Central memory CD8-positive, alpha-beta T cell (primary cell): ENCODE measurements around the gene PDE4B.

Experiments used
- ATAC-seq: fragments of 150-1000 bp; cut with Tn5 transposase; replicated peaks from 2 replicates; pipeline ENCODE4 v1.10.0; 2022; ENCODE audit warnings: mild to moderate bottlenecking, moderate FRiP score, moderate number of reproducible peaks; ENCODE audit not compliant: poor library complexity, severe bottlenecking; ENCODE audit errors: extremely low read depth
- DNase-seq, 2 donors: peaks; one replicate each; pipeline ENCODE4 v3.0.0; 2021; ENCODE audit warnings: low spot score in 2 of 2
- H3K27ac Mint-ChIP-seq: one replicate; pipeline ENCODE4 v1.8.0; 2022; ENCODE audit warnings: low read depth, mild to moderate bottlenecking, moderate library complexity, mixed read lengths
- H3K27me3 Mint-ChIP-seq: one replicate; pipeline ENCODE4 v1.8.0; 2022; ENCODE audit warnings: mixed read lengths
- H3K36me3 Mint-ChIP-seq: one replicate; pipeline ENCODE4 v1.8.0; 2022; ENCODE audit warnings: mild to moderate bottlenecking, moderate library complexity, mixed read lengths; ENCODE audit not compliant: insufficient read depth
- H3K4me1 Mint-ChIP-seq: one replicate; pipeline ENCODE4 v1.8.0; 2022; ENCODE audit warnings: mixed read lengths
- H3K4me3 Mint-ChIP-seq: one replicate; pipeline ENCODE4 v1.8.0; 2022; ENCODE audit warnings: mild to moderate bottlenecking, moderate library complexity, mixed read lengths
- H3K9me3 Mint-ChIP-seq: one replicate; pipeline ENCODE4 v1.8.0; 2022; ENCODE audit warnings: mixed read lengths

Gene PDE4B

GRCh38 chr1:65788762-65789161 lies 3.9 kb upstream of the PDE4B start:
- Mint-ChIP-seq H3K27ac (no peak overlapping the region), H3K4me1 (no peaks in the 10 kb centered on the region), H3K27me3 (peaks cover 23% of the 10 kb centered on the region), H3K36me3 (peaks cover 2% of the 10 kb centered on the region), H3K9me3 (peaks cover 6% of the 10 kb centered on the region), H3K4me3 (no peak overlapping the region)
- ATAC-seq (no peak), DNase-seq (no peak)

DNA sequence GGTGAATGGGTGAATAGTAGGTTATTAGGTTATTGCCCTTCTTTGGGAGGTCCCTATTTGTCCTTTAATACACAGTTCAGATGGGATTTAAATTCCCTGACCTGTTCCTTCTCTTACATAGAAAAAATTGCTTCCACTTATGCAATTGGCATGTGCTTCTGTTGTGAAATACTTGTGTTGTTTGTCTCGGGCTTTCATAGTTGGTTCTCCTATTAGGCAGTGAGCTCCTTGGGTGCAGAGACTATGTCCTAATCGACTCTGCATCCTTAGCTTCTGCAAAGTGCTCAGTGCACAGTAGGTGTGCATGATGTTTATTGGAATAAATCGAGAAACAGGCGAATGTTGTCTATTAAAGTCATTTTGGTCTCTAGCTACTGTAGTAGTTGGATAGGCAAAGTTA lies 1.3 kb upstream of the PDE4B start:
- no peak overlapping the region for H3K27ac Mint-ChIP-seq
- H3K4me3 Mint-ChIP-seq, result no peak overlapping the region
- peaks cover 49% of the 10 kb centered on the region for H3K27me3 Mint-ChIP-seq
- H3K4me1 Mint-ChIP-seq, result no peaks in the 10 kb centered on the region
- peaks cover 2% of the 10 kb centered on the region for H3K36me3 Mint-ChIP-seq
- peaks cover 6% of the 10 kb centered on the region for H3K9me3 Mint-ChIP-seq
- ATAC-seq (no peak), DNase-seq (no peak)

- H3K9me3 Mint-ChIP-seq, result peaks cover 6% of the 10 kb centered on the region
- no peaks in the 10 kb centered on the region for H3K4me1 Mint-ChIP-seq
- no peak for ATAC-seq
- no peak overlapping the region for H3K27ac Mint-ChIP-seq
- no peak overlapping the region for H3K4me3 Mint-ChIP-seq
- H3K27me3 Mint-ChIP-seq, result peaks cover 51% of the 10 kb centered on the region
- DNase-seq, result no peak
- peaks cover 2% of the 10 kb centered on the region for H3K36me3 Mint-ChIP-seq
Measured at GRCh38 chr1:65791801-65792668, 660 bp upstream of the PDE4B start.

DNA sequence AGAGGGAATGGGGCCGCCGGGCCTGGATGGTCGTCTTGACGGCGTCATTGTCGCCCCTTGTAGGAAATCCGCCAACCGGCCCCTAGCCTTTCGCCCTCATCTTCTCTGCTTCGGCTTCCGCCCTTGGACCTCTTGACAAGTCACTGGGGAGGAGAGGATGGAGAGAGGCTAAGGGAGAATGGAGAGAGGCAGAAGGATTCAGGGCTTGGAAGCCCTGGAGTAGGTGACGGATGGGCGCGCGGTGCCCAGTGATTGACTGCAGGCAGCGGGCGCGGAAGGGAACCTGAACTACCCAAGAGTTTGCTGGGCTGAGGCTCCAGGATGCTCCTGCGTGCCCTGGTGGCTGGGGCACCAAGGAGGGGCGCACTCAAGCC lies 651 bp downstream of the PDE4B start:
- ATAC-seq (no peak), DNase-seq (no peak)
- H3K27ac Mint-ChIP-seq, result no peak overlapping the region
- H3K36me3 Mint-ChIP-seq, result peaks cover 2% of the 10 kb centered on the region
- no peaks in the 10 kb centered on the region for H3K4me1 Mint-ChIP-seq
- peaks cover 6% of the 10 kb centered on the region for H3K9me3 Mint-ChIP-seq
- no peak overlapping the region for H3K4me3 Mint-ChIP-seq
- peaks cover 51% of the 10 kb centered on the region for H3K27me3 Mint-ChIP-seq

DNA sequence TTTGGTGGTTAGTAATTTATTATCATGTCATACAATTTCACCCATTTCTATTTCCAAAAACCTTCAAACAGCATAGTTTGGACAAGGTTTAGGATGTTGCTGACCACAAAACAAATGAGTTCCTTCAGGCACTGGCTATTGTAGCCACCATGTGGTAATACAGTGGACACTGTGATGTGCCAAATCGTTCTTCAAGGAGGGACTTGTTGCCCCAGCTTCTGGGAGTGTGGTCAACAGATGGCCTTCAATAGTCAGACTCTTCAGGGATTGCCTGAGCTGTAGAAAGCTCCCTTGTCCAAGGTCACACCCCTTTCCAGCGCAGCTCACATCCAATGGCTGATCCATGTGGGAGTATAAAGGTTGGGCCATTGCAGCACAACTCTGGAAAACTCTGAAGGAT lies 2.6 kb downstream of the PDE4B start:
- no peak overlapping the region for H3K27ac Mint-ChIP-seq
- H3K4me1 Mint-ChIP-seq, result no peaks in the 10 kb centered on the region
- no peak overlapping the region for H3K4me3 Mint-ChIP-seq
- DNase-seq (no peak), ATAC-seq (no peak)
- H3K36me3 Mint-ChIP-seq, result peaks cover 2% of the 10 kb centered on the region
- no peaks in the 10 kb centered on the region for H3K9me3 Mint-ChIP-seq
- H3K27me3 Mint-ChIP-seq, result peaks cover 51% of the 10 kb centered on the region

DNA sequence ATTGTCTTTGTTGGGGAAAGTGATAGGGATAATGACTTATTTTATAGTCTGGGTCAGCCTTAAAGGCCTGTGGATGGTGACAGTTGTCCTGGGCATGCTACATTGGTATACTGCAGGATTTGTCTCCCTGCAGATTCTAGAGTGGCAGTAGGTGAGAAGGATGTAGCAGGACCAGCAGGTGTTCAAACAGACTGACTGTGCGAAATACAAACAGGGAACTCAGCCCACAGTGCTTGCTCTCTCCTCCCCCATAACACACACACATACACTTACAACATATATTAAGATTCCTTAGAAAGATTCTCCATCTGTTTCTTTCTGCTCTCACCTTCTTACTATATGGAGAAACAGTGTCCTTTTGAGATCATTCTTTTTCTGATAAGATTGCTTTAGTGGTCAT lies 6.9 kb downstream of the PDE4B start:
- DNase-seq, result no peak
- Mint-ChIP-seq H3K27ac (no peak overlapping the region), H3K4me3 (no peak overlapping the region), H3K4me1 (no peaks in the 10 kb centered on the region), H3K9me3 (no peaks in the 10 kb centered on the region), H3K36me3 (no peaks in the 10 kb centered on the region), H3K27me3 (peaks cover 20% of the 10 kb centered on the region)
- no peak for ATAC-seq

GRCh38 chr1:65804584-65804983 lies 11.9 kb downstream of the PDE4B start:
- no peak for ATAC-seq
- H3K9me3 Mint-ChIP-seq, result no peaks in the 10 kb centered on the region
- no peaks in the 10 kb centered on the region for H3K27me3 Mint-ChIP-seq

GRCh38 chr1:65812065-65812464 lies 19.4 kb downstream of the PDE4B start:
- H3K9me3 Mint-ChIP-seq, result no peaks in the 10 kb centered on the region
- DNase-seq (no peak), ATAC-seq (peak; percentile 28)
- peaks cover 6% of the 10 kb centered on the region for H3K4me1 Mint-ChIP-seq
- H3K4me3 Mint-ChIP-seq, result no peak overlapping the region
- H3K27ac Mint-ChIP-seq, result peak overlapping the region; percentile 29
- H3K36me3 Mint-ChIP-seq, result peaks cover 1% of the 10 kb centered on the region
- H3K27me3 Mint-ChIP-seq, result no peaks in the 10 kb centered on the region

More at GRCh38 chr1:65804584-65804983, 11.9 kb downstream of the PDE4B start:
- Mint-ChIP-seq H3K27ac (no peak overlapping the region), H3K4me3 (no peak overlapping the region), H3K36me3 (no peaks in the 10 kb centered on the region), H3K4me1 (no peaks in the 10 kb centered on the region)
- no peak for DNase-seq

DNA sequence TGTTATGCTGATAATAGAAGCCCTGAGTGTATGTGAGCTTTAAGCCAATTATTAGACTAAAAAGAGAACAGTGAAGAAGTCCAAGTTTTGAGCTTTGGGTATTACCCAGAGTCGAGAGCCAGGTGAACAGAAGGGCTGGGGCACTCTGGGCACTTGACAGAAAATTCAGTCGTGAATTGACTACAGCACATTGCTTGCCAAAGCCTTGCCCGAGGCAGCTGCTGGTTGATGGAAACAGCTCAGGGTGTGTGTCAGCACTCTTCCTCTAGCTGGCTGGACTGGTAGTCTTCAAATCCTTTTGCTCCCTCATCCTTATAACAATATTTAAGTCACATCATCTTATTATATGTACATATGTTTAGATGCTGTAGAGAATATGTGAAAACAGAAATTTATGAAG lies 21.3 kb downstream of the PDE4B start:
- DNase-seq (no peak), ATAC-seq (no peak)
- no peak overlapping the region for H3K4me3 Mint-ChIP-seq
- peaks cover 1% of the 10 kb centered on the region for H3K36me3 Mint-ChIP-seq
- no peak overlapping the region for H3K27ac Mint-ChIP-seq
- no peaks in the 10 kb centered on the region for H3K27me3 Mint-ChIP-seq
- H3K9me3 Mint-ChIP-seq, result no peaks in the 10 kb centered on the region
- peaks cover 6% of the 10 kb centered on the region for H3K4me1 Mint-ChIP-seq

- Mint-ChIP-seq H3K9me3 (no peaks in the 10 kb centered on the region), H3K27ac (no peak overlapping the region), H3K27me3 (no peaks in the 10 kb centered on the region), H3K4me1 (peaks cover 6% of the 10 kb centered on the region), H3K4me3 (no peak overlapping the region), H3K36me3 (peaks cover 1% of the 10 kb centered on the region)
- ATAC-seq (no peak), DNase-seq (no peak)
Measured at GRCh38 chr1:65814752-65815151, 22.1 kb downstream of the PDE4B start.

DNA sequence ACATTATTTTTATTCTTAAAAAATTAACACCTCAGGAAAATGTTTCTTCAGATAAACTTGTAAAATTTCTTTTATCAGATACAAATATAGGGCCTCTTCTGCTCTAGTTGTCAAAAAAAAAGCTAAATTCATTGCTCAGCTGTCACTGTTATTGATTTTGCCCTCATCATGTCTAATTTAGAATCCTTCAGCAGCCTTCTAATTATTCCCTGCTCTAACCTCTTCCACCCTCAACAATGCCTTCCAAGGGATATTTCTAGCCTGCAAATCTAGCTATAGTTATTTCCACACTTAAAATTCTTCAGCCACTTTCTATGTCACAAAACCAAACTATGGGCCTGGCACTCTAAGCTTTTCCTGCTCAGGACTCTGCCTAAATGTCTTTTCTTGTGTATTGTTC lies 25.2 kb downstream of the PDE4B start:
- Mint-ChIP-seq H3K27ac (no peak overlapping the region), H3K36me3 (peaks cover 1% of the 10 kb centered on the region), H3K9me3 (no peaks in the 10 kb centered on the region), H3K27me3 (no peaks in the 10 kb centered on the region), H3K4me1 (no peaks in the 10 kb centered on the region), H3K4me3 (no peak overlapping the region)
- no peak for ATAC-seq
- DNase-seq, result no peak

- ATAC-seq (no peak), DNase-seq (no peak)
- no peak overlapping the region for H3K4me3 Mint-ChIP-seq
- no peaks in the 10 kb centered on the region for H3K9me3 Mint-ChIP-seq
- H3K27ac Mint-ChIP-seq, result no peak overlapping the region
- peaks cover 10% of the 10 kb centered on the region for H3K27me3 Mint-ChIP-seq
- H3K4me1 Mint-ChIP-seq, result no peaks in the 10 kb centered on the region
- H3K36me3 Mint-ChIP-seq, result no peaks in the 10 kb centered on the region
Measured at GRCh38 chr1:65818966-65819365, 26.3 kb downstream of the PDE4B start.

GRCh38 chr1:65820983-65821382 lies 28.3 kb downstream of the PDE4B start:
- H3K27me3 Mint-ChIP-seq, result peaks cover 22% of the 10 kb centered on the region
- no peaks in the 10 kb centered on the region for H3K36me3 Mint-ChIP-seq
- no peak overlapping the region for H3K27ac Mint-ChIP-seq
- no peaks in the 10 kb centered on the region for H3K4me1 Mint-ChIP-seq
- no peak for ATAC-seq
- no peak overlapping the region for H3K4me3 Mint-ChIP-seq
- DNase-seq, result no peak
- H3K9me3 Mint-ChIP-seq, result no peaks in the 10 kb centered on the region
